Prostate gland (tissue), 2 donors: ENCODE measurements around the gene PSMA7. TPM values are rescaled to one million over a fixed set of nuclear protein-coding genes. Genes with fewer than 3 reads are reported as not detected.

Experiments
- DNase-seq: peaks from one replicate; pipeline ENCODE4 v3.0.0-alpha.2; 2019; ENCODE audit warnings: low spot score
- H3K27ac ChIP-seq, 2 donors: fragments of 200-600 bp; sonication (generic); 2 replicates each; pipeline ENCODE4 v1.5.1; 2017 to 2019
- H3K27me3 ChIP-seq: fragments of 200-600 bp; sonication (generic); replicated peaks from 2 replicates; pipeline ENCODE4 v1.5.1; 2019; ENCODE audit not compliant: insufficient read depth
- H3K36me3 ChIP-seq, 2 donors: fragments of 200-600 bp; sonication (generic); 1 replicate in 1 of 2; 2 replicates in 1 of 2; pipeline versions ENCODE4 v1.5.1 to v1.8.1; 2017 to 2019
- H3K4me1 ChIP-seq: fragments of 200-600 bp; sonication (generic); replicated peaks from 2 replicates; pipeline ENCODE4 v1.5.1; 2019
- H3K4me3 ChIP-seq, 2 donors: fragments of 200-600 bp; sonication (generic); 2 replicates each; pipeline ENCODE4 v1.5.1; 2017 to 2019
- H3K9me3 ChIP-seq: fragments of 200-600 bp; sonication (generic); 2 replicates; pipeline ENCODE4 v1.5.1; 2017
- POLR2A ChIP-seq: fragments of 450-650 bp; IDR thresholded peaks from one replicate; pipeline ENCODE4 v1.6.1; 2016; ENCODE audit warnings: antibody characterized with exemption, mild to moderate bottlenecking
- POLR2AphosphoS5 ChIP-seq: sonication (generic); formaldehyde crosslinking; IDR thresholded peaks from one replicate; pipeline ENCODE4 v1.6.1; 2017; ENCODE audit warnings: antibody characterized with exemption
- WGBS: methylation state at CpG from one replicate; pipeline ENCODE4 v1.1.5; 2018; 5-methylcytosine and 5-hydroxymethylcytosine counted together
- intact Hi-C: fragments of 100-400 bp; cut with DNase I; formaldehyde crosslinking; loops from one replicate; pipeline ENCODE4 v1.14.2; 2022
- total RNA-seq, 2 donors: library from RNA; depleted of rRNA; stranded (reverse); fragments of >200 nt; gene quantifications; one replicate each; pipeline ENCODE4 v1.1.0, GENCODE V29; 2016
- TF ChIP-seq, protein P1 (sequence below), 4 experiments: fragments of 200-600 bp in 2 of 4; fragments of 450-650 bp in 2 of 4; sonication (generic) in 2 of 4; IDR thresholded peaks; 1 replicate in 3 of 4; 2 replicates in 1 of 4; pipeline ENCODE4 v1.5.1; 2016 to 2019; ENCODE audit warnings: antibody characterized with exemption in 4 of 4, mild to moderate bottlenecking in 2 of 4, moderate library complexity in 2 of 4

PSMA7 gene
- total RNA-seq, 2 donors from 2014 or later: 176 to 250 TPM

DNA sequence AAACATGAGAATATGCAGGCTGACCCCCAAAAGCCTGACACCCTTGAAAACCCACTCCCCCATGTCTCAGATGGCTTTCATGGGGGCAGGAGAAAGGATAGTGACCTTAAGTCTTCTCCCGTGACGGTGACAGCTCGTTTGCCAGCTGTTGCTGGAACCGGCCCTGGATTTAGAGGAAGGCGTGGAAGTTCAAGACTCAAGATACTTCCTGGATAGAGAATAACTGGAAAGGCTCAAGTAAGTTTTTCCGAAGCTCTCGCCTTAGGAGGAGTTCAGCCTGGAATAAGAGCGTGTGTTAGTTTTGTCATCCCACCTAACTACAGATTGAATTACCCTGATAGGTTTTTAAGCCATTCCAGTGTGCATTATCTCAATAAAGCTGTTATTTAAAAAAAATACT, 28.1 kb upstream of the PSMA7 start:
- no peaks in the 10 kb centered on the region for H3K4me1 ChIP-seq
- 90% methylated on average over 8 of the region's 8 CpGs for WGBS
- H3K36me3 ChIP-seq: no peaks in the 10 kb centered on the region
- H3K27ac ChIP-seq: no peak overlapping the region
- intact Hi-C loops: no loop called here
- TF ChIP-seq, protein P1, sequence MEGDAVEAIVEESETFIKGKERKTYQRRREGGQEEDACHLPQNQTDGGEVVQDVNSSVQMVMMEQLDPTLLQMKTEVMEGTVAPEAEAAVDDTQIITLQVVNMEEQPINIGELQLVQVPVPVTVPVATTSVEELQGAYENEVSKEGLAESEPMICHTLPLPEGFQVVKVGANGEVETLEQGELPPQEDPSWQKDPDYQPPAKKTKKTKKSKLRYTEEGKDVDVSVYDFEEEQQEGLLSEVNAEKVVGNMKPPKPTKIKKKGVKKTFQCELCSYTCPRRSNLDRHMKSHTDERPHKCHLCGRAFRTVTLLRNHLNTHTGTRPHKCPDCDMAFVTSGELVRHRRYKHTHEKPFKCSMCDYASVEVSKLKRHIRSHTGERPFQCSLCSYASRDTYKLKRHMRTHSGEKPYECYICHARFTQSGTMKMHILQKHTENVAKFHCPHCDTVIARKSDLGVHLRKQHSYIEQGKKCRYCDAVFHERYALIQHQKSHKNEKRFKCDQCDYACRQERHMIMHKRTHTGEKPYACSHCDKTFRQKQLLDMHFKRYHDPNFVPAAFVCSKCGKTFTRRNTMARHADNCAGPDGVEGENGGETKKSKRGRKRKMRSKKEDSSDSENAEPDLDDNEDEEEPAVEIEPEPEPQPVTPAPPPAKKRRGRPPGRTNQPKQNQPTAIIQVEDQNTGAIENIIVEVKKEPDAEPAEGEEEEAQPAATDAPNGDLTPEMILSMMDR (IDR thresholded peaks at IDR 0.05): no peak
- TF ChIP-seq POLR2A: no peak
- no peak for TF ChIP-seq POLR2AphosphoS5
- DNase-seq: no peak
- no peaks in the 10 kb centered on the region for H3K27me3 ChIP-seq
- H3K9me3 ChIP-seq: no peaks in the 10 kb centered on the region
- no peak overlapping the region for H3K4me3 ChIP-seq

DNA sequence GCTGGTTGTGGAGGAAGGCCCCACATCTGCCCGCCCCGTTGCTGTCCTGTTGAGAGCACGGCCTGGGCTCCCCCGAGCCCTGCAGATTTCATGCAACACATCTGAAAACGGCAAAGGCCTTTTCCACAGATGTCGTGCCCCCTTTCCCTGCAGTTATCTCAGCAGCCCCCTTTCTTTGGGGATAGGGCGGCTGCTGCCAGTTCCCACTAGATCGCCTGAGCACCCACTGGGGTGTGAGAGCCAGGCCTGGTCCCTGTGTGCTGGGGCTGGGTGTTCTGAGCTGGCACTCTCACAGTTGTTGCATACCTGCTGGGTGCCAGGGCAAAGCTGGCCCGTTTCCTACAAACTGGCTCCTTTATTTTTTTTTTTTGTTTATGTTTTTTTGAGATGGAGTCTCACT, 27.3 kb upstream of the PSMA7 start:
- intact Hi-C loops: no loop called here
- H3K27ac ChIP-seq: no peak overlapping the region
- H3K4me3 ChIP-seq: no peak overlapping the region
- DNase-seq: no peak
- no peaks in the 10 kb centered on the region for H3K27me3 ChIP-seq
- no peaks in the 10 kb centered on the region for H3K9me3 ChIP-seq
- 91% methylated on average over 9 of the region's 9 CpGs for WGBS
- no peaks in the 10 kb centered on the region for H3K4me1 ChIP-seq
- H3K36me3 ChIP-seq: no peaks in the 10 kb centered on the region
- TF ChIP-seq, protein P1 (IDR thresholded peaks at IDR 0.05): no peak
- TF ChIP-seq POLR2AphosphoS5 (no peak), POLR2A (no peak)

- no peaks in the 10 kb centered on the region for H3K27me3 ChIP-seq
- WGBS: 92% methylated on average over 23 of the region's 23 CpGs
- no peak overlapping the region for H3K27ac ChIP-seq
- H3K36me3 ChIP-seq: peaks cover 0 to 8% of the 10 kb centered on the region in 2 donors
- no peak overlapping the region for H3K4me3 ChIP-seq
- intact Hi-C loops: no loop called here
- DNase-seq: no peak
- H3K9me3 ChIP-seq: no peaks in the 10 kb centered on the region
- TF ChIP-seq POLR2AphosphoS5 (no peak), POLR2A (no peak)
- TF ChIP-seq, protein P1 (IDR thresholded peaks at IDR 0.05): no peak
- H3K4me1 ChIP-seq: no peaks in the 10 kb centered on the region
Measured at GRCh38 chr20:62168890-62169435, 25.8 kb upstream of the PSMA7 start.

GRCh38 chr20:62168061-62168460, 24.9 kb upstream of the PSMA7 start:
- intact Hi-C loops: no loop called here
- no peak overlapping the region for H3K4me3 ChIP-seq
- no peaks in the 10 kb centered on the region for H3K27me3 ChIP-seq
- no peaks in the 10 kb centered on the region for H3K4me1 ChIP-seq
- DNase-seq: no peak
- TF ChIP-seq POLR2A: no peak
- 73% methylated on average over 4 of the region's 4 CpGs for WGBS
- H3K27ac ChIP-seq: no peak overlapping the region
- peaks cover 0 to 11% of the 10 kb centered on the region in 2 donors for H3K36me3 ChIP-seq
- no peaks in the 10 kb centered on the region for H3K9me3 ChIP-seq

GRCh38 chr20:62167474-62167873, 24.3 kb upstream of the PSMA7 start:
- intact Hi-C loops: no loop called here
- Histone ChIP-seq H3K27me3 (no peaks in the 10 kb centered on the region), H3K9me3 (no peaks in the 10 kb centered on the region), H3K36me3 (peaks cover 0 to 11% of the 10 kb centered on the region in 2 donors), H3K27ac (no peak overlapping the region), H3K4me1 (no peaks in the 10 kb centered on the region), H3K4me3 (no peak overlapping the region)
- 76% methylated on average over 6 of the region's 6 CpGs for WGBS
- DNase-seq: no peak
- no peak for TF ChIP-seq POLR2A
- no peak for TF ChIP-seq POLR2AphosphoS5
- TF ChIP-seq, protein P1 (IDR thresholded peaks at IDR 0.05): no peak
